Coronary artery (tissue), 2 donors: ENCODE measurements around the gene CDH23.

Experiments used
- DNase-seq: peaks from one replicate; pipeline ENCODE4 v3.0.0-alpha.2; 2017; ENCODE audit warnings: low spot score
- H3K27ac ChIP-seq, 2 donors: fragments of 200-600 bp; sonication (generic); one replicate each; pipeline ENCODE4 v1.5.1; 2016 to 2019
- H3K4me3 ChIP-seq: fragments of 200-600 bp; sonication (generic); 2 replicates; pipeline ENCODE4 v1.5.1; 2016; ENCODE audit warnings: mild to moderate bottlenecking, moderate library complexity
- CTCF ChIP-seq: fragments of 200-600 bp; sonication (generic); IDR thresholded peaks from one replicate; pipeline ENCODE4 v1.5.1; 2019; ENCODE audit warnings: antibody characterized with exemption

CDH23 gene

GRCh38 chr10:71743089-71743838 is 346.5 kb downstream of the CDH23 start:
- DNase-seq, result no peak
- no peak overlapping the region for H3K4me3 ChIP-seq
- no peak for TF ChIP-seq CTCF
- no peak overlapping the region for H3K27ac ChIP-seq

GRCh38 chr10:71743866-71744265 is 347.1 kb downstream of the CDH23 start:
- no peak overlapping the region for H3K4me3 ChIP-seq
- no peak for DNase-seq
- no peak for TF ChIP-seq CTCF
- H3K27ac ChIP-seq, result no peak overlapping the region

GRCh38 chr10:71744897-71745663 is 348.4 kb downstream of the CDH23 start:
- no peak for DNase-seq
- no peak overlapping the region for H3K27ac ChIP-seq
- TF ChIP-seq CTCF, result no peak
- H3K4me3 ChIP-seq, result no peak overlapping the region

- TF ChIP-seq CTCF, result no peak
- no peak overlapping the region for H3K4me3 ChIP-seq
- peak overlapping the region in 1 of 2 donors; percentile 82 for H3K27ac ChIP-seq
- no peak for DNase-seq
Measured at GRCh38 chr10:71745664-71746250, 349.0 kb downstream of the CDH23 start.

- Histone ChIP-seq H3K4me3 (no peak overlapping the region), H3K27ac (peak overlapping the region in 1 of 2 donors; percentile 82)
- DNase-seq, result no peak
- TF ChIP-seq CTCF, result no peak
Measured at GRCh38 chr10:71746344-71747037, 349.8 kb downstream of the CDH23 start.

GRCh38 chr10:71747039-71747531 is 350.4 kb downstream of the CDH23 start:
- no peak for TF ChIP-seq CTCF
- no peak overlapping the region for H3K4me3 ChIP-seq
- peak overlapping the region in 1 of 2 donors; percentile 82 for H3K27ac ChIP-seq
- no peak for DNase-seq
